Measurements from ENCODE around the gene ARID5B.

Gene ARID5B

GRCh38 chr10:62036186-62037081 is 134.9 kb downstream of the ARID5B start:
- DNase-seq (ENCODE audit: low read depth in 2 of 2), result no peak

GRCh38 chr10:62037166-62037831 is 135.8 kb downstream of the ARID5B start:
- DNase-seq (ENCODE audit: low read depth in 2 of 2), result no peak

- DNase-seq (ENCODE audit: low read depth in 2 of 2), result no peak
These were observed 136.6 kb downstream of the ARID5B start for GRCh38 chr10:62037890-62038608.

GRCh38 chr10:62038609-62039190 is 137.2 kb downstream of the ARID5B start:
- peak; percentile 47 to 68 for DNase-seq (ENCODE audit: low read depth in 2 of 2)

- no peak for DNase-seq (ENCODE audit: low read depth in 2 of 2)
These were observed 138.5 kb downstream of the ARID5B start for GRCh38 chr10:62039954-62040353.

GRCh38 chr10:62040881-62041280 is 139.4 kb downstream of the ARID5B start:
- no peak for DNase-seq (ENCODE audit: low read depth in 2 of 2)

- DNase-seq (ENCODE audit: low read depth in 2 of 2), result no peak
These were observed 142.0 kb downstream of the ARID5B start for GRCh38 chr10:62043421-62044021.

GRCh38 chr10:62044566-62044965 is 143.1 kb downstream of the ARID5B start:
- DNase-seq (ENCODE audit: low read depth in 2 of 2), result no peak

- DNase-seq (ENCODE audit: low read depth in 2 of 2), result no peak
These were observed 144.4 kb downstream of the ARID5B start for GRCh38 chr10:62045765-62046521.

GRCh38 chr10:62046522-62047227 is 145.2 kb downstream of the ARID5B start:
- DNase-seq (ENCODE audit: low read depth in 2 of 2), result no peak

- DNase-seq (ENCODE audit: low read depth in 2 of 2), result no peak
These were observed 145.9 kb downstream of the ARID5B start for GRCh38 chr10:62047228-62047892.

- DNase-seq (ENCODE audit: low read depth in 2 of 2), result peak in 1 of 2 donors; percentile 24
These were observed 146.5 kb downstream of the ARID5B start for GRCh38 chr10:62047960-62048383.

GRCh38 chr10:62048470-62048869 is 147.0 kb downstream of the ARID5B start:
- no peak for DNase-seq (ENCODE audit: low read depth in 2 of 2)

GRCh38 chr10:62048919-62049623 is 147.6 kb downstream of the ARID5B start:
- peak; percentile 58 to 68 for DNase-seq (ENCODE audit: low read depth in 2 of 2)

- DNase-seq (ENCODE audit: low read depth in 2 of 2), result no peak
These were observed 148.3 kb downstream of the ARID5B start for GRCh38 chr10:62049624-62050345.

- no peak for DNase-seq (ENCODE audit: low read depth in 2 of 2)
These were observed 148.9 kb downstream of the ARID5B start for GRCh38 chr10:62050346-62050892.

GRCh38 chr10:62050893-62051433 is 149.5 kb downstream of the ARID5B start:
- DNase-seq (ENCODE audit: low read depth in 2 of 2), result peak; percentile 52 to 72

- no peak for DNase-seq (ENCODE audit: low read depth in 2 of 2)
These were observed 150.8 kb downstream of the ARID5B start for GRCh38 chr10:62052276-62052675.

All from stimulated activated CD4-positive, alpha-beta T cell treated with anti-CD3 and anti-CD28 coated beads, Interleukin-1b, Interleukin-23, amount 100 ng/mL, for 4 hours (primary cell).